CD4-positive, alpha-beta T cell treated with Interleukin-6 for 4 hours (primary cell): ENCODE data around the gene RMDN2.
"Not testable (repeated sequence)": the region's sequence is repeated elsewhere in the genome, so short reads cannot be mapped to it uniquely, and the experiment has no call there.

Experiments
- DNase-seq: peaks from one replicate; pipeline ENCODE4 v3.0.0-alpha.2; 2020; ENCODE audit warnings: mixed read lengths

Gene RMDN2

DNA sequence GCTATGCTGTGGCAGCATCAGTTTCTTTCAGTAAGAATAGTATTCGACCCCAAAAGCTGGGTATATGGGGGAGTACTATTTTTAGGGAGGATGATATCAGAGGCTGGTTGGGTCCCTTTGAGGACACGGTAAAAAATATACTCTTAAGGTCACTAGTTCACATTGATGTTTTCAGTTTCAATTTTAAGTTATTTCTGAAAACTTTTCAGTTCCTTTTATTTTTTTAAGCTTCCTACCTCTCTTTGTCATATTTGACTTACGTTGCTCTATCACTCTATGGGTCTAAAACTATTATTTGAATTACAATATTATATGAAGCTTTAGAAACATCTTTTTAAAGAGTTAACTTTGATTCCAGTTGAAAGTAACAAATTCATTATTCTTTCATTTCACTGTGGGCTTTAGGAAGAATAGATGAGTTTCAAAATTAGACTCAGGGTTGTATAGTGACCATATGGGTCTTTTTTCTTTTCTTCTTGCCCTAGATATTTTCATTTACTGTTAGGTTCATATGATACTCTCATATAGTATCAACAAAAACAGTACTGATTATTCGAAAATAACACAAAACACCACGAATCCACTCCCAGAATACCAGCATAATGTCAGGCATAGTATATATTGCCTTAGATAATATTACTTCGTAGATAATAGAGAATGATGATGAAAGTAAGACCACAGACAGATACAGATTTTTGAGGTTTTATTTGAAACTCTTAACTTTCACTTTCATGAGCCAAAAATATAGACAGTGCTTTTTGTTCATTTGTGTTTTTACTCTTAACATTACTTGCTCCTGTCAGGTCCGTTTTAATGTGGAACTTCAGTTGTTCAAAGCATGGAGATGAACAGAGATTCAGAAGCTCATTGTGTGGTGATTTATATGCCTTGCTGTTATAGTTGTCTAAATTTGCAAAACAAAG lies 9.8 kb downstream of the RMDN2 start:
- DNase-seq = no peak

DNA sequence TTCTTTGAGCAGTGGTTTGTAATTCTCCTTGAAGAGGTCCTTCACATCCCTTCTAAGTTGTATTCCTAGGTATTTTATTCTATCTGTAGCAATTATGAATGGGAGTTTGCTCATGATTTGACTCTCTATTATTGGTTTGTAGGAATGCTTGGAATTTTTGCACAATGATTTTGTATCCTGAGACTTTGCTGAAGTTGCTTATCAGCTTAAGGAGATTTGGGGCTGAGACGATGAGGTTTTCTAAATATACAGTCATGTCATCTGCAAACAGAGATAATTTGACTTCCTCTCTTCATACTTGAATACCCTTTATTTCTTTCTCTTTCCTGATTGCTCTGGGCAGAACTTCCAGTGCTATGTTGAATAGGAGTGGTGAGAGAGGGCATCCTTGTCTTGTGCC lies 12.5 kb downstream of the RMDN2 start:
- not testable (repeated sequence) for DNase-seq

DNA sequence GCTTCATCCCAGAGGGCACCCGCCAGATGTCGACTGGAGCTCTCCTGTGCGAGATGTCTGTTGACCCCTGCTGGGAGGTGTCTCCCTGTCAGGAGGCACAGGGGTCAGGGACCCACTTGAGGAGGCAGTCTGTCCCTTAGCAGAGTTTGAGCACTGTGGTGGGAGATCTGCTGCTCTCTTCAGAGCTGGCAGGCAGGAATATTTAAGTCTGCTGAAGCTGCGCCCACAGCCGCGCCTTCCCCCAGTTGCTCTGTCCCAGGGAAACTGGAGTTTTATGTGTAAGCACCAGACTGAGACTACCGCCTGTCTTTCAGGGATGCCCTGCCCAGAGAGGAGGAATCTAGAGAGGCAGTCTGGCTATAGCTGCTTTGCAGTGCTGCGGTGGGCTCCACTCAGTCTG lies 16.2 kb downstream of the RMDN2 start:
- DNase-seq = not testable (repeated sequence)

DNA sequence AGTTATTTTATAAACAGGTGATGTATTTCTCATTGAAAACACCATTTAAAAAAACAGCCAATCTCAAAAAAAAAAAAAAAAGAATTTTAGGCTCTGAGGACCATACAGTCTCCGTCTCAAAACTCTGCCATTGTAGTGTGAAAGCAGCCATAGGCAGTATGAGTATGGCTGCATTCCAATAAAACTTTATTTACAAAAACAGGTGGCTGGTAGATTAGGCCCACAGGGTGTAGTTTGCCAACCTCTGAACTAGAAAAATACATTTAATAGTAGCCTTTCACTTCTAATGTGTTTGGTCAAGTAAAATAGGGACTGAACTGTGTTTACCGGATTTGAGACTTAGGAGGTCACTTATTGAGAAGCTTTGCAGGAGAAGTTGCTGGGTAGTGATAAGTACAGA lies 19.2 kb downstream of the RMDN2 start:
- no peak for DNase-seq

DNA sequence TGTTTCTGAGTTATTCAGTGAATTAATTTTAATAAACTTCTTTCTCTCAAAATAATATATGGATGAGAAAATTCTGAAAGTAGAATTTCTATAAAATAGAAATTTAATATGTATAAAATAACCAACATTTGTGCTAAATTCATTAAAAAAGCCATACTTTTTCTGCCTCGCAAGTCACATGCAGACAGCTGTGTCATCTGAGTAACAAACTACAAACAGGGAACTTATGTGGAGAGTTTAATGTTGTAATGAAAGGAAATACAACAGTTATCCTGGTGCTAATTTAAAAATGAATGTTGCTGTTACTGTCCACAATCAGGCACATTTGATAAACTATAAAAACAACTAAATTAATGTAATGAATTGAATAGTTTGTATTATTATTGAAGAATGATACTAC lies 22.2 kb downstream of the RMDN2 start:
- no peak for DNase-seq

DNA sequence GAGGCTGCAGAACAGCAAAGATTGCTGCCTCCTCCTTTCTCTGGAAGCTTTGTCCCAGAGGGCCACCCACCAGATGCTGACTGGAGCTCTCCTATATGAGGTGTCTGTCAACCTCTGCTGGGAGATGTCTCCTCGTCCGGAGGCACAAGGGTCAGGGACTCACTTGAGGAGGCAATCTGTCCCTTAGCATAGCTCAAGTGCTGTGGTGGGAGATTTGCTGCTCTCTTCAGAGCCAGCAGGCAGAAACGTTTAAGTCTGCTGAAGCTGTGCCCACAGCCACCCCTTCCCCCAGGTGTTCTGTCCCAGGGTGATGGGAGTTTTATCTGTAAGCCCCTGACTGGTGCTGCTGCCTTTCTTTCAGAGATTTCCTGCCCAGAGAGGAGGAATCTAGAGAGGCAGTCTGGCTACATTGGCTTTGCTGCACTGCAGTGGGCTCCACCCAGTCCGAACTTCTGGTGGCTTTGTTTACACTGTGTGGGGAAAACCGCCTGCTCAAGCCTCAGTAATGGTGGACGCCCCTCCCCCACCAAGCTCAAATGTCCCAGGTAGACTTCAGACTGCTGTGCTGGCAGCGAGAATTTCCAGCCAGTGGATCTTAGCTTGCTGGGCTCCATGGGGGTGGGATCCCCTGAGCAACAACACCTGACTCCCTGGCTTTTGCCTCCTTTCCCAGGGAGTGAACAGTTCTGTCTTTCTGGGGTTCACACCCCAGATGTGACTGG lies 37.1 kb downstream of the RMDN2 start:
- DNase-seq = not testable (repeated sequence)

DNA sequence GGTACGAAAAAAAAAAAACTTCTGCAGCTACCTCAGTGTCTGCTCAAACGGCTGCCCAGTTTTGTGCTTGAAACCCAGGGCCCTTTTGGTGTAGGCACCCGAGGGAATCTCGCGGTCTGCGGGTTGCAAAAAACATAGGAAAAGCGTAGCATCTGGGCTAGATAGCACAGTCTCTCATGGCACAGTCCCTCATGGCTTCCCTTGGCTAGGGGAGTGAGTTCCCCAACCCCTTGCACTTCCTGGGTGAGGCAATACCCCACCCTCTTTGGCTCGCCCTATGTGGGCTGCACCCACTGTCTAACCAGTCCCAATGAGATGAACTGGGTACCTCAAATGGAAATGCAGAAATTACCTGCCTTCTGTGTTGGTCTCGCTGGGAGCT lies 37.6 kb downstream of the RMDN2 start:
- DNase-seq = not testable (repeated sequence)

DNA sequence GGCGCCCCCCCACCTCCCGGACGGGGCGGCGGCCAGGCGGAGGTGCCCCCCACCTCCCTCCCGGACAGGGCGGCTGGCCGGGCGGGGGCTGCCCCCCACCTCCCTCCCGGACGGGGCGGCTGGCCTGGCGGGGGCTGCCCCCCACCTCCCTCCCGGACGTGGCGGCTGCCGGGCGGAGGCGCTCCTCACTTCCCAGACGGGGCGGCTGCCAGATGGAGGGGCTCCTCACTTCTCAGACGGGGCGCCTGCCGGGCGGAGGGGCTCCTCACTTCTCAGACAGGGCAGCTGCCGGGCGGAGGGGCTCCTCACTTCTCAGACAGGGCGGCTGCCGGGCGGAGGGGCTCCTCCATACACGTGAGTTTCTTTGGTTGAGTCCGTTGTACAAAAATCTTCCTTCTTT lies 38.8 kb downstream of the RMDN2 start:
- not testable (repeated sequence) for DNase-seq

DNA sequence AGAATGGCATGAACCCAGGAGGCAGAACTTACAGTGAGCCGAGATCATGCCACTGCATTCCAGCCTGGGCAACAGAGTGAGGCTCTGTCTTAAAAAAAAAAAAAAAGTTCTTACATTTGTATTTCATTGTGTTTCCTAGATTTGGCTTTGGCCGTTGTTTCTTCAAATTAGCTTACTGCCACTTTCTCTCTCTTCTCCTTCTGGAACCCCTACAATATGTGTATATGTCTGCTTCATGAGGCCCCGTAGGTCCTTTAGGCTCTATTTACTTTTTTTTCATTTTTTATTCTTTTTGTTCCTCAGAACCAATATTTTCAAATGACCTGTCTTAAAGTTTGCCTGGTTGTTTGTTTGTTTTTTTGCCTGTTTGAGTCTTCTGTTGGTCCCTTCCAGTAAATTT lies 41.2 kb downstream of the RMDN2 start:
- no peak for DNase-seq

DNA sequence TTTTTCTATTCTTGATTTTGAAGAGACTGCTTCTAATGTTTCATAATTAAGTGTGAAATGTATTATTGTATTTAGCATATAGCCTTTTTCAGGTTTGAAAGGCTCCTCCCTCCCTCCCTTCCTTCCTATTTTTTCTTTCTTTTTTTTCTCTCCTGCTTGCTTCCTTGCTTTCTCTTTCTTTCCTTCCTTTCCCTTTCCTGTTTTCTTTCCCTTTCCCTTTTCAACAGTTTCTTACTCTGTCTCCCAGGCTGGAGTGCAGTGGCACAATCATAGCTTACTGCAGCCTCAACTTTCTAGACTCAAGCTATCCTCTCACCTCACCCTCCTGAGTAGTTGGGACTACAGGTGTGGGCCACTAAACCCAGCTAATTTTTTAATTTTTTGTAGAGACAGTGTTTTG lies 44.6 kb downstream of the RMDN2 start:
- no peak for DNase-seq

DNA sequence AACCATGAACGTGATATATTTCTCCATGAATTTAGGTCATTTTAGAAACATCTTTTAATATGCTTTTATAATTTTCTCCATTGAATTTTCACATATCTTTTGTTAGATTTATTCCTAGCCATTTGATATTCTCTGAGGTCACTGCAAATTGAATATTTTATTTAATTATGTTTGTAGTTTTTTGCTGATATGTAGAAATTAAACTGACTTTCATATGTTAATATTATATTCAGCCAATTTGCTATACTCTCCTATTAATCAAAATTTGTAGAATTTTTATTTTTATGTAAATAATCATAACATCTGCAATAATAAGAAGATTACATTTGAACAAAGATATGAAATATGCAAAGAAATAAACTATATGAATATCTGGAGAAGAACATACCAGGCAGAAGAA lies 46.9 kb downstream of the RMDN2 start:
- no peak for DNase-seq

DNA sequence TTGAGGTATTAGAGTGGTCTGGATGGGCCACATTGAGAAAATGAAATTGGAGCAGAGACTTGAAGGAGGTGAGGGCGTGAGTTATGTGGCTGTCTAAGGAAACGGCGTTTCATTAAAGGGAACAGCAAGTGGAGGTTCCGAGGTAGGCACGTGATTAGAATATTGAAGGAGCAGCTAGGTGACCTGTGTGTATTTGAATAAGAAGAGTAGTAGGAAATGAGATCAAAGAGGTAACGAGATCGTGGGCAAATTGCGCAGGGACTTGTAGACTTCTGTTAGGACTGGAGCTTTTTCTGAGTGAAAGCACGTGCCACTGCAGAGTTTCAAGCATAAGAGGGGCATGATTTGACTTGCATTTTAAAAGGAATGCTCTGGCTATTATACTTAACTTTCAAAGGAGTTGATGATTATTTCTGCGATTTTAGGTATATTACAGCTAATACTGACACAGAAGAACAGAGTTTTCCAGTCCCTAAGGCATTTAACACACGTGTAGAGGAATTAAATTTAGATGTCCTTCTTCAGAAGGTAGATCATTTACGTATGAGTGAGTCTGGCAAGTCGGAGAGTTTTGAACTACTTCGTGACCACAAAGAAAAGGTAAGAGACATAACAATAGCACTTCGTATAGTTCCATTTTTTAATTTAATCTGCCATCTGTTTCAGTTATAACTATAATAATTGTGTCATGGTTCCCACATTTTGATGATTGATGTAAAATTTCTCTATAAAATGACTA lies 48.7 kb downstream of the RMDN2 start:
- no peak for DNase-seq

DNA sequence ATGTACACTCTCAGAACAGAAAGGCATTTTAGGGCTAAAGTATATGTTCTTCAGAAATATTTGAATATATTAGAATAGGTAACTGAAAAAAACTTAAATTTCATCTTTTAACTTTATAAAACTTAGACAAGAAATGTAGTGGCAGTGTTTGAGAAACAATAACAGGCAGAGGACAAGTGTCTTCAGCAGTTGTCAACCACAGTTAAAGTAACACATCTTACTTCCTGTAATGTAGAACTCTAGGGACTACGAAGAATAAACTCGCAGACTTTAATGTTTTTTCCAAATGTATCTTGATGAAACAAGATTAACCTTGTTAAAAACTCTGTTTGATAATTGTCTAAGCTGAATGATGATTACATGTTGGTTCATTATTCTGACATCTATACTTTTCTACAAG lies 50.7 kb downstream of the RMDN2 start:
- no peak for DNase-seq

DNA sequence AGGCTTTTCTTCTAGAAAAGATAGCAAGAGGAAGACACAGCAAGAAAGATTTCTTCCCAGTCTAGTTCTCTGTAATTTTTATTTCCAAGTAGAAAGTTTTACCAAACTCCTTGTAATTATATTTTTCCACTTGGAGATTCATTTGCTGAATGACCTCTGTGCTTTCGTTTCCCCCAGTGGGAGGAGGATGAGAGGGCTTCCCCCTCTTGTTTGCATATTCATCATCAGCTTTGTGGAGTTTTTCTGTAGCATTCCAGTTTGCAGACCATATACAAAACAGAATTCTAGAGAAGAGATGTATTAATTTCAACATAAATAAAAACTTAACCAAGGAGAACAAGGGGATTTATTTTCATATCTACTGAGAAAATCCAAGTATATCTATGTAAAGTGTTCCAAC lies 51.3 kb downstream of the RMDN2 start:
- DNase-seq = no peak

DNA sequence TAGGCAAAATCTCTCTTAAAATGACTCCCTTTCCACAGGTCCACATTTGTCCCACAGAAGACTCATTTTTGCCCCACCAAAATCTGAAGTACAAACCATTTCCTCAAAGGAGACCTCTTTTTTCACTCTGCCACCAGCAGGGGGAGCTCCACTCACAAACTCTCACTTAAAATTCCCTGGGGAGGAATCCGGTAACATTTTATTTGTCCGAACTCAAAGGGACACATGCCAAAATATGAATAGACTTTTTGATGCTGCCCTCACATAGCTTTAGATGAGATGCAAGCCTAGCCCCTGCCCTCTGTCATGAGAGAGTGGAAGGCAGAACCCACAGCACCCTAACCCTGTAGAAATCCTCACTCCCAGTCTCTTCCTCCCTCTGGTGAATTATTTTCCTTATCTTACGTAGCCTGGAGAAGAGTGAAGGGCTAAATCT lies 57.1 kb downstream of the RMDN2 start:
- peak; percentile 70 for DNase-seq

DNA sequence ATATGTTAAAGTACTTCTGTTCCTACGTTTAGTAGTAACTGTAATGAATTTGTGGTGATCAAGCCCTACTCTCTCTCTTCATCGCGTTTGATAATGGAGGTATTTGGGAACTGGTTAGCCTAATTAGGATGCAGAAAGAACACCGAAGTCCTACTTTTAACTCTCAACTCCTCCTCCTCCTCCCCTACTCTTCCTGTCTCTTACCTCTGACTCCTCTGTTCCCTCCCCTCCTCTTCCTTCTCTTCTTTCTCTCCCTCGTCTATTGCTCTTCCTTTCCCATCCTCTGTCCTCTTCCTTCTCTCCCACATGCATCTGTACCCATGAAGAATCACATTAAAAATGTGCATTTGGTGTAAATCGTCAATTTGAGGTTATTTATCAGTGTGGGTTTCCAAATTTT lies 57.8 kb downstream of the RMDN2 start:
- no peak for DNase-seq

DNA sequence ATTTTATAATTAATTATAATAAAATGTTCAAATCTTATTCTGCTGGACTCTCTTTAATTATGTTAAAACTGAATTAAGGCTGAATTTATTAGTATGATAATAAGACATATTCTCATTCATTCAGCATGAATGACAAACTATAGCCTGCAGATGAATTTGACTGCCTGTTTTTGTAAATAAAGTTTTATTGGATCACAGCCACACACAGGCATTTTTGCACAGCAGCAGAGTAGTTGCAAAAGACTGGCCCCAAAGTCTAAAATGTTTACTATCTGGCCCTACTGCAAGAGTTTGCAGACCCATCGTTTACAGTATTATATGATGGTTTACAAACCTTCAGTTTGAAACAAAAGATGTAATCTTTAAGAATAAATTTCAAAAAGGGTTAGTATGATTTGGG lies 58.6 kb downstream of the RMDN2 start:
- DNase-seq = no peak

DNA sequence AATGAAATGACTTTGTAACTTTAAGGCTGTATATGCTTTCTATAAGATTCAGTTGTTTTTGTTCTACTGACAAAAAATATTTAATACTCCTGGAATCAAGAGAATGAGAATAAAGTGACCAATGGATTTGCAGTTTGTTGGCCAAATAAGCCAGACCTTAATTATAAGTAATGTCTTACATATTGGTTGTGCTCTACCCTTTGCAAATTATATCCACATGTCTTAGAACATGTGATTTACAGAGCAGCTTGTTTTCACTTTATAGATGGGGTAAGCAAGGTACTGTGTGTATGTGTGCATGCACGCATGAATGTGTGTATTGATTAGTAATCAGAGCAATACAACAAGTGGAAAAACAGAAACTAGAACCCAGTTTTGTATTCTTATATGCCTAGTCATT lies 59.1 kb downstream of the RMDN2 start:
- no peak for DNase-seq

DNA sequence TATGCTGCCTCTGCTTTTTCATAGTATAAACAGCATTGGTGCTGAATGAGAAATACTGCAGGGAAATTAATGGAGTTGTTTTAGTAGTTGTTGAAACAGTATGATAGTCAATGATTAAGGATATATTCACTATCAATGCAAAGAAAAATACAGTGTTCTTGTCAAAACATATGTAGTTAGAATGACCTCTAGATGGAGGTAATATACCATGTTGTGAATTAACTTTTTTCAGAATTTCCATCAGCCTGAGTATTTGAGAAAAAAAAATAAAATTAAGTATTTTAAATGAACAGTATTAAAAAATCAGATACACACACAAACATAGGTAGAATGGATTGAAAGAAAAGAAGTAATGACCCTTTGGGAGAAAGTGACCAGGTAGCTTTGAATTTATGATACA lies 59.5 kb downstream of the RMDN2 start:
- no peak for DNase-seq

DNA sequence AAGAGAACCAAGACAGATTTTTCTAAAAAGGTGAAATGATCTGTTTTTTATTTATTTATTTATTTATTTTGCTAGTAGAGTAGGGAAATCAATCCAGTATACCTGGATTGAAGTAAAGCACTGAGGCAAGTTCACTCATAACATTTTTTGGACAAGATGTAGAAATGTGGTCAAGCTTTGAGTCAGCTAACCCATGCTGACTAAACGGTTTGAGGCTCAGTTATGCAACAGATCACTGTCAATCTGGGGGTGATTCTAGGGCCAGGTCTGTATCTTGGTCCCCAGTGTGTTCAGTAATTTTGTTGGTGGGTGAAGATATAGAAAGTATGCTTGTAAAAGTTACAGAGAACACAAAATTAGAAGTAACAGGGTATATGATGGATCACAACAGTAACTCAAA lies 60.2 kb downstream of the RMDN2 start:
- no peak for DNase-seq

DNA sequence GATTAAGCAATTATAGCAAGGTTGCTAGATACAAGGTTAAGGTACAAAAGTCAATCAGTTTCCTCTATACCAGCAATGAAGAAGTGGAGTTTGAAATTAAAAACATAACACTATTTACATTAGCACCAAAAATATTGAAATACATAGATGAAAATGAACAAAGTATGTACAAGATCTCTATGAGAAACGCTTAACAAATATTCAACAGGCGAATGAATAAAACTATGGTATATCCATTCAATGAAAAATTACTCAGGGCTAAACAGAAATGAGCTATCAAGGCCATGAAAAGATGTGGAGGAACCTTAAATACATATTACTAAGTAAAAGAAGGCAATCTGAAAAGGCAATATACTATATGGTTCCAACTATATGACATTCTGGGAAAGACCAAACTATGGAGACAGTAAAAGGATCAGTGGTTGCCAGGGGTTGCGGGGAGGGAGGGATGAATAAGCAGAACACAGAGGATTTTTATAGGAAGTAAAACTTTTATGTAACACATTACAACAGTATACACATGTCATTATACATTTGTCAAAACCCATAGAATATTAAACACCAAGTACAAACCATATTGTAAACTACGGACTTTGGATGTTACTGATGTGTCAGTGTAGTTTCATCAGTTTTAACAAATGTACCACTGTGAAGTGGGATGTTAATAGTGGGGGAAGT lies 62.1 kb downstream of the RMDN2 start:
- no peak for DNase-seq

DNA sequence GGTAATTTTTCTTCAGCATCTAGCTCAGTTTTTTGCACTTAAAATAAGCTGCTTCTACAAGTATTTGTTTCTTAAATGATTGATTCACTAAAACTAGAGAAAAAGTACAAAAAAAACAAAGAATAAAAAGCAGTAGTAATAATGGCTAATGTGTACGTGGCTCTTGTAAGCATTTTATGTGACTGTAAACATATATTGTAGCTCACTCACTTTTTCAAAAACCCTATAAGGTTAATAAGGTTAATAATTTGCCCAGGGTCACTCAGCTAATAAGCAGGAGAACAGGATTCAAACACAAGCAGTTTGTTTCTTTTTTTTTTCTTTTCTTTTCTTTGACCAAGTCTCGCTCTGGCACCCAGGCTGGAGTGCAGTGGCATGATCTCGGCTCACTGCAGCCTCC lies 67.5 kb downstream of the RMDN2 start:
- DNase-seq = no peak

DNA sequence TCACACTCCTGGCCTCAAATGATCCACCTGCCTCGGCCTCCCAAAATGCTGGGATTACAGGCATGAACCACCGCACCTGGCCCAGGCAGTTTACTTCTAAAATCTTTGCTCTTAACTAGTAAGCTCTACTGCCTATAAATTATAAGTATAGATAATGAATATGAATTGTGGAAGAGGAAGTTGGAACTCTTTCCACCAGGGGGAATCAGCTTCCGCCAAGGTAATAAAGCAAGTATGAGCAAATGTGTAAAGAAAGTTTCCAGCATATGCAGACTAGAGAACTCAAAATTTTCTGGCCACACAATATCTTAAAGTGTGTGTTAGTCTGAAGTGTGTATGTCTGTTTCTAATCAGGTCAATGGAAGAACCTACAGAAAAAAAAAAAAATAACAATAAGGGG lies 68.1 kb downstream of the RMDN2 start:
- no peak for DNase-seq
